Measurements from ENCODE around the gene ANO2. TPM values are rescaled to one million over a fixed set of nuclear protein-coding genes. Genes with fewer than 3 reads are reported as not detected.
A peak's percentile ranks its signal among the peaks of the same experiment; 100 is the strongest.

ANO2 gene
- total RNA-seq, 1 experiment from 2014 or later, result not detected

GRCh38 chr12:5571115-5571514 lies 373.9 kb downstream of the ANO2 start:
- no peaks in the 10 kb centered on the region for H3K9me3 ChIP-seq
- no peaks in the 10 kb centered on the region for H3K27me3 ChIP-seq
- no peaks in the 10 kb centered on the region for H3K36me3 ChIP-seq
- H3K4me3 ChIP-seq, result no peak overlapping the region
- DNase-seq, result no peak

- H3K4me3 ChIP-seq, result no peak overlapping the region
- no peaks in the 10 kb centered on the region for H3K36me3 ChIP-seq
- no peak for DNase-seq
- H3K27me3 ChIP-seq, result no peaks in the 10 kb centered on the region
- H3K9me3 ChIP-seq, result no peaks in the 10 kb centered on the region
These were observed 374.6 kb downstream of the ANO2 start for GRCh38 chr12:5570416-5570815.

- no peak overlapping the region for H3K4me3 ChIP-seq
- no peaks in the 10 kb centered on the region for H3K27me3 ChIP-seq
- no peak for DNase-seq
- no peaks in the 10 kb centered on the region for H3K9me3 ChIP-seq
- no peaks in the 10 kb centered on the region for H3K36me3 ChIP-seq
These were observed 376.6 kb downstream of the ANO2 start for GRCh38 chr12:5568325-5568981.

- no peaks in the 10 kb centered on the region for H3K36me3 ChIP-seq
- no peak for DNase-seq
- H3K4me3 ChIP-seq, result no peak overlapping the region
- H3K9me3 ChIP-seq, result no peaks in the 10 kb centered on the region
- H3K27me3 ChIP-seq, result no peaks in the 10 kb centered on the region
These were observed 377.9 kb downstream of the ANO2 start for GRCh38 chr12:5567016-5567725.

- Histone ChIP-seq H3K36me3 (no peaks in the 10 kb centered on the region), H3K4me3 (no peak overlapping the region), H3K9me3 (no peaks in the 10 kb centered on the region), H3K27me3 (no peaks in the 10 kb centered on the region)
- DNase-seq, result peak; percentile 36
These were observed 379.0 kb downstream of the ANO2 start for GRCh38 chr12:5565933-5566599.

GRCh38 chr12:5562581-5562980 lies 382.5 kb downstream of the ANO2 start:
- no peaks in the 10 kb centered on the region for H3K9me3 ChIP-seq
- no peak overlapping the region for H3K4me3 ChIP-seq
- H3K36me3 ChIP-seq, result no peaks in the 10 kb centered on the region
- DNase-seq, result no peak
- H3K27me3 ChIP-seq, result no peaks in the 10 kb centered on the region

- DNase-seq, result no peak
These were observed 383.2 kb downstream of the ANO2 start for GRCh38 chr12:5561846-5562245.

GRCh38 chr12:5561057-5561456 lies 384.0 kb downstream of the ANO2 start:
- no peaks in the 10 kb centered on the region for H3K27me3 ChIP-seq
- no peak for DNase-seq
- no peaks in the 10 kb centered on the region for H3K9me3 ChIP-seq
- no peak overlapping the region for H3K4me3 ChIP-seq
- H3K36me3 ChIP-seq, result no peaks in the 10 kb centered on the region

More at GRCh38 chr12:5561846-5562245, 383.2 kb downstream of the ANO2 start:
- no peaks in the 10 kb centered on the region for H3K9me3 ChIP-seq
- no peaks in the 10 kb centered on the region for H3K36me3 ChIP-seq
- no peak overlapping the region for H3K4me3 ChIP-seq
- no peaks in the 10 kb centered on the region for H3K27me3 ChIP-seq

- DNase-seq, result no peak
- H3K27me3 ChIP-seq, result no peaks in the 10 kb centered on the region
- H3K36me3 ChIP-seq, result no peaks in the 10 kb centered on the region
- H3K4me3 ChIP-seq, result no peak overlapping the region
- no peaks in the 10 kb centered on the region for H3K9me3 ChIP-seq
These were observed 384.8 kb downstream of the ANO2 start for GRCh38 chr12:5560265-5560664.

- H3K9me3 ChIP-seq, result no peaks in the 10 kb centered on the region
- no peaks in the 10 kb centered on the region for H3K27me3 ChIP-seq
- DNase-seq, result no peak
- H3K36me3 ChIP-seq, result no peaks in the 10 kb centered on the region
- no peak overlapping the region for H3K4me3 ChIP-seq
These were observed 387.2 kb downstream of the ANO2 start for GRCh38 chr12:5557906-5558305.

- no peak for DNase-seq
- no peak overlapping the region for H3K4me3 ChIP-seq
- no peaks in the 10 kb centered on the region for H3K27me3 ChIP-seq
- no peaks in the 10 kb centered on the region for H3K36me3 ChIP-seq
- H3K9me3 ChIP-seq, result no peaks in the 10 kb centered on the region
These were observed 387.9 kb downstream of the ANO2 start for GRCh38 chr12:5556946-5557673.

- no peaks in the 10 kb centered on the region for H3K9me3 ChIP-seq
- DNase-seq, result no peak
- no peaks in the 10 kb centered on the region for H3K27me3 ChIP-seq
- H3K4me3 ChIP-seq, result no peak overlapping the region
- no peaks in the 10 kb centered on the region for H3K36me3 ChIP-seq
These were observed 388.9 kb downstream of the ANO2 start for GRCh38 chr12:5556033-5556614.

GRCh38 chr12:5554711-5555110 lies 390.3 kb downstream of the ANO2 start:
- Histone ChIP-seq H3K36me3 (no peaks in the 10 kb centered on the region), H3K9me3 (no peaks in the 10 kb centered on the region), H3K4me3 (no peak overlapping the region), H3K27me3 (no peaks in the 10 kb centered on the region)
- no peak for DNase-seq

- Histone ChIP-seq H3K27me3 (no peaks in the 10 kb centered on the region), H3K4me3 (no peak overlapping the region), H3K9me3 (no peaks in the 10 kb centered on the region), H3K36me3 (no peaks in the 10 kb centered on the region)
- no peak for DNase-seq
These were observed 396.0 kb downstream of the ANO2 start for GRCh38 chr12:5549011-5549410.

GRCh38 chr12:5548152-5548943 lies 396.7 kb downstream of the ANO2 start:
- Histone ChIP-seq H3K9me3 (peaks cover 5% of the 10 kb centered on the region), H3K36me3 (no peaks in the 10 kb centered on the region), H3K4me3 (no peak overlapping the region), H3K27me3 (no peaks in the 10 kb centered on the region)
- DNase-seq, result no peak

GRCh38 chr12:5546616-5547015 lies 398.4 kb downstream of the ANO2 start:
- Histone ChIP-seq H3K4me3 (no peak overlapping the region), H3K9me3 (peaks cover 6% of the 10 kb centered on the region), H3K27me3 (no peaks in the 10 kb centered on the region), H3K36me3 (no peaks in the 10 kb centered on the region)
- DNase-seq, result peak; percentile 52
